Neuron (in vitro differentiated cells): ENCODE data around the gene DAW1.

Experiments used
- H2AFZ ChIP-seq: one replicate; pipeline ENCODE4 v1.6.1; 2013; ENCODE audit warnings: low read depth, mild to moderate bottlenecking, inconsistent platforms, low read length, moderate library complexity
- H3K27me3 ChIP-seq: one replicate; pipeline ENCODE4 v1.6.1; 2013; ENCODE audit warnings: low read length; ENCODE audit not compliant: insufficient read depth
- H3K36me3 ChIP-seq: one replicate; pipeline ENCODE4 v1.6.1; 2013; ENCODE audit warnings: low read length; ENCODE audit not compliant: insufficient read depth
- H3K4me1 ChIP-seq: one replicate; pipeline ENCODE4 v1.6.1; 2013; ENCODE audit warnings: low read length; ENCODE audit not compliant: insufficient read depth
- H3K4me3 ChIP-seq: 2 replicates; pipeline ENCODE4 v1.5.1; 2013; ENCODE audit warnings: mild to moderate bottlenecking, low read length, moderate library complexity
- H3K9me3 ChIP-seq: one replicate; pipeline ENCODE4 v1.6.1; 2013; ENCODE audit warnings: low read length

The DAW1 gene

DNA sequence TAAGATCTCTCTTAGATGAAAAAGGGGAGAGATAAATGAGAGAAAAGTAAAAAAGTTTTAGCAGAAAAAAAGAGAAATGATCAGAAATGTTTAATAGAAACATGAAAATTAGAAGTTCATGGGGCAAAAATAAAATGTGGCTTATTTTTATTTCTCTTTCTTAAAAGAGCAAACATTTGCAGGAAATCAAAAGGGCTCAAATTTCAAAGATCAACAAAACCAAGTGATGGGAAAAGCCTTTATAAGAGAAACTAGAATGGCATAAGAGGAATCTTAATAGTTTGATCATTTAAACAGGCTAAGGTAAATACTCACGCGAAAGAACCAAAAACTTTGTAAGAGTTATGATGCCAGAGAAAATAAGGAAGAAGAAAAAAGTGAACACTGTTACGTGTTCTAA lies 23.3 kb upstream of the DAW1 start:
- Histone ChIP-seq H3K9me3 (no peaks in the 10 kb centered on the region), H3K36me3 (no peaks in the 10 kb centered on the region), H3K4me1 (no peaks in the 10 kb centered on the region), H3K27me3 (no peaks in the 10 kb centered on the region), H3K4me3 (no peak overlapping the region), H2AFZ (no peak overlapping the region)

DNA sequence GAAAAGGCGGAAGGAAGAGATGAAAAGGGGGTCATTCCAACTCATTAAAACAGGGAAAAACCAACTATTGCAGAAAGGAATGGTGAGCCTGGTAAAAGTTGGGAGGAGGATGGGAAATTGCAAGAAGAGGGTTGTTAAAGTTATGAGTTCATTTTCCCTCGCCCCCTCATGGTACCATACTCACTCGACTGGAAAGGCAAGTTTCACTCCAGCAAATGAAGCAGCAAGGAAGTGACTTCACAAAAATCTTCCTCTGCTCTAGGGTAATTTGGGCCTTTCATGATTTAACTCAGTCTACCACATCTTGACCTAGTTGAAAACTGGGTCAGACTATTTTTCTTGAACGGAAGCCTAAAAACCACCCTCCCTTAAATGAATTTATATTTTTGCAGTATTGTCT lies 22.8 kb upstream of the DAW1 start:
- H2AFZ ChIP-seq = no peak overlapping the region
- no peaks in the 10 kb centered on the region for H3K27me3 ChIP-seq
- no peaks in the 10 kb centered on the region for H3K9me3 ChIP-seq
- H3K4me1 ChIP-seq = no peaks in the 10 kb centered on the region
- no peak overlapping the region for H3K4me3 ChIP-seq
- H3K36me3 ChIP-seq = no peaks in the 10 kb centered on the region

DNA sequence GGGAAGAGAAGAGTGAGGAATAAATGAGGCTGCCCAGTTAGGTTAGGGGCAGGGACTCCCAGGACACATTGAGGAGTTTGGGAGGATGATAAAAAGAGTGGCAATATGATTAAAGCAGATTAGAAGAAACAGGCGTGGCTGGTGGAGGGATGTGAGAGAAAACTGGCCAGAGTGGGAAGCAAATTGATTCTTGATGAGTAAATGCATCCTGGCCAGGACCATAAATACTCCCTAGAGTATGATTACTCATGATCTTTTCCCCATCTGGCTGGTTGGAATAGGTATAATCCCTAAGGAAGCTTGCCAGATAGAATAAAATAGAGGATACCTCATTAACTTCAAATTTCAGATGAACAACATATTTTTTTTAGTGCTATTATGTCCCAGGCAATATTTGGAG lies 21.5 kb upstream of the DAW1 start:
- Histone ChIP-seq H3K27me3 (no peaks in the 10 kb centered on the region), H2AFZ (no peak overlapping the region), H3K36me3 (no peaks in the 10 kb centered on the region), H3K9me3 (no peaks in the 10 kb centered on the region), H3K4me3 (no peak overlapping the region), H3K4me1 (no peaks in the 10 kb centered on the region)

DNA sequence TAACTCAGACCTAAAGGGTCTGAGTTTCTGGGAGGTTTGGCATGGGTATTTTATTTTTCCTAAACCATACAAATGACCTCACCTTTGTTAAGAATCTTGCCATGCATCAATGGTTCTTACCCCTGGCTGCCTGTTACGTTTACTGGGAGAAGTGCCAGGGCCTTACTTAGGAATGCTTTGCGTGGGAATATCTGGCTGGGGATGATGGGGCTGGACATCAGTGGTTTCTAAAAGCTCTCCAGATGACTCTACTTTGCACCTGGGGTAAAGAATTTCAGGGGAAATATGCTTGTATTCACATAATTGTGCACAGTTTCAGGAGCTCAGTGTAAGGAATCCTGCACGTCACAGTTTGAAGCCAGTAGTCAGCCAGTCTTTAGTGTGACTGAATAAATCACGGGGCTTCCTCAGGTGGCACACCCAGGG lies 18.2 kb upstream of the DAW1 start:
- H2AFZ ChIP-seq = no peak overlapping the region
- H3K27me3 ChIP-seq = no peaks in the 10 kb centered on the region
- H3K4me3 ChIP-seq = no peak overlapping the region
- H3K4me1 ChIP-seq = no peaks in the 10 kb centered on the region
- H3K36me3 ChIP-seq = no peaks in the 10 kb centered on the region
- H3K9me3 ChIP-seq = no peaks in the 10 kb centered on the region

DNA sequence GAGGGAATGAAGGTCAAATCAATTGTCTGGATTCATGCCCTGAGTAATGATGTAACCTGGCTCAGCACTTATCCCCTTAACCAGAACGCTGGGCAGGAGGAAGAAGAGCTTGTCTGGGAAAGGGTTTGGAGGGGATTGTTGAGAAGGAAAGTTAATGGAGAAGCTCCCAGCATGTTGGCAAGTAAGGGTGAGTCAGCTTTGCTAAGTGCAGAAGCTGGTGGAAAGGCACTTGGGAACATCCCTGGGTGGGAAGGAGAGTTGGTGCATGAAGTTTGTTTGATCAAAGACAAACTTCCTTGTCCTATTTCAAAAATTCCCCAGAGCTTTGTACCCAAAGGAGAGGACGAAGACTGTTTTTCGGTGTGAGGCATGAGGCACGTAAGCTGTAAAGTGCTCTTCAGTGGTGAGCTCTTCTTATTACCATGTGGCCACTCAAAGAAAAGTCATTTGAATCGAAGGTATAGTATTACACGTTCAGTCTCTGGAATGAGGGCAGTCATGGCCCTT lies 17.6 kb upstream of the DAW1 start:
- Histone ChIP-seq H3K4me3 (no peak overlapping the region), H3K27me3 (no peaks in the 10 kb centered on the region), H3K4me1 (no peaks in the 10 kb centered on the region), H2AFZ (no peak overlapping the region), H3K9me3 (no peaks in the 10 kb centered on the region), H3K36me3 (no peaks in the 10 kb centered on the region)

DNA sequence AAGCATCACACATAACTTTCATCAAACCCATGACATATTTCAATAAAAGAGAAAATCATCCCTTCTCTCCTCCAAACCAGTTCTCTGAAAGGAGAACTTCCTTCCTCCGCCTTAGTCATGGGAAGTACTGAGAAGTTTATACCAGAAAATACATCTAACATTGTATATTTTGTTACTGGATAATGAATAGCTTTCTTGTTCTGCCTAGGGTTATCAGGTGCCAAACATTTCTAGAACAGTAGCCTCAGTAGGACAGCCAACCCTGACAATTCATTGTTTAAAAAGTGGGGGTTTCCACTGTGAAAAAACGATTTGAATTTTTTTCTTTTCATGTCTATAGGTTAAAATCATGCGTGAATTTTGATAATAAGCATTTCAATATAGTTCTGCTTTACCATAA lies 16.0 kb upstream of the DAW1 start:
- Histone ChIP-seq H3K36me3 (no peaks in the 10 kb centered on the region), H3K9me3 (no peaks in the 10 kb centered on the region), H3K4me1 (no peaks in the 10 kb centered on the region), H3K4me3 (no peak overlapping the region), H2AFZ (no peak overlapping the region), H3K27me3 (no peaks in the 10 kb centered on the region)

DNA sequence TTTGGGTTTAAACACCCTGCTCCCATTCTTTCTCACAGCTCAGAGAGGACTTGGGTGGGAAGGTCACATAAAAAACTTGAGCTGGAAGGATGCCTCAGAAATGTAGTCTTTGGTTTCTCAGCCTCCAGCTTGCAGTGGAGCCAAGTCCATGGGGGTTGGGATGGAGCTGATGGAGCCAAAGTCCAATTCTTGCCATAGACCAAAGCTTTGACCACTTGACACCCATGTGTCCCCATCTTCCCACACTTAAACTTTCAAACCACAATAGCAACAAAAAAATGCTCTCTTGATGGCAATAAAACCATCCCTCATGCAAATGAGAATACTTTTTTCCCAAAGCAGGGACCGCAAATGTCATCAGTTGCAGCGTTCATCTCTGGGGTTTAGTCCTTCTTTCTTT lies 14.7 kb upstream of the DAW1 start:
- no peaks in the 10 kb centered on the region for H3K36me3 ChIP-seq
- H3K27me3 ChIP-seq = no peaks in the 10 kb centered on the region
- H2AFZ ChIP-seq = no peak overlapping the region
- H3K9me3 ChIP-seq = no peaks in the 10 kb centered on the region
- no peak overlapping the region for H3K4me3 ChIP-seq
- H3K4me1 ChIP-seq = no peaks in the 10 kb centered on the region

DNA sequence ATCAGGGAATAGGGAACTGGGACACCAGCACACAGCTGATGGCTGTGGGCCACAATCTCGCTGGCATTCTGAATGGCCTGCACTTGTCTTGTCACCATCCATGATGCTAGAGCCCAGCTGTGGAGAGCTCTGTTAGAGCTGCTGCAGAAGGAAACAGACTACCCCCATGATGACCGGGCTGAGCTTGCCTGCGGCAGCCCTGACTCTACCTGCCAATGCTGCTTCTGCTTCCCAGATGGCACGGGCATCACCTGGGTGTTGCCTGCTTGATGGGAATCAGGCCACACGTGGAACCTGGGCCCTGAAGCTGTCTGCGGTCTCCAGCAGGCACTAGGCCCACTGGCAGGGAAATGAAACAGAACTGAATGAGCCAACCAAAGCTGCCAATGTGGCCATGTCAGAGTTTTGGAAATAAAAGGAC lies 11.2 kb upstream of the DAW1 start:
- no peaks in the 10 kb centered on the region for H3K9me3 ChIP-seq
- H2AFZ ChIP-seq = no peak overlapping the region
- no peaks in the 10 kb centered on the region for H3K36me3 ChIP-seq
- H3K4me3 ChIP-seq = no peak overlapping the region
- no peaks in the 10 kb centered on the region for H3K27me3 ChIP-seq
- no peaks in the 10 kb centered on the region for H3K4me1 ChIP-seq

DNA sequence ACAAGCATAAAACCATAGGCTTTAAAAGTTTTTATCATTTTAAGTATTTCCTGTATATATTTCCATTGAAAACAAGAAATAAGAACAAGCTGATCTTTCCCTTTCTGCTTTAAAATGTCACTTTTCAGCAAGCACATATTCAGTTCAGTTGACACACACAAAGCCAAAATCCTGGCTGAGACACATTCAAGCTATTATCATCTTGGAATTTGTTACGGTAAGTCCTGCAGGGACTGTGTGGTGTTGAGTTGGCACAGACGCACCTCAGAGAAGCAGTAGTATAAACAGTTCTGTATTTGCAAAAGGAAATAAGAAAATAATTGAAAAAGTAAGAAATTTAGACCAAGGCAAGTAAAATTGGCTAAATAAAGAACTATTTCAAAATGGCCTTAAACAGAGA lies 10.4 kb upstream of the DAW1 start:
- no peaks in the 10 kb centered on the region for H3K9me3 ChIP-seq
- H3K27me3 ChIP-seq = no peaks in the 10 kb centered on the region
- H3K36me3 ChIP-seq = no peaks in the 10 kb centered on the region
- no peak overlapping the region for H2AFZ ChIP-seq
- H3K4me3 ChIP-seq = no peak overlapping the region
- H3K4me1 ChIP-seq = no peaks in the 10 kb centered on the region

DNA sequence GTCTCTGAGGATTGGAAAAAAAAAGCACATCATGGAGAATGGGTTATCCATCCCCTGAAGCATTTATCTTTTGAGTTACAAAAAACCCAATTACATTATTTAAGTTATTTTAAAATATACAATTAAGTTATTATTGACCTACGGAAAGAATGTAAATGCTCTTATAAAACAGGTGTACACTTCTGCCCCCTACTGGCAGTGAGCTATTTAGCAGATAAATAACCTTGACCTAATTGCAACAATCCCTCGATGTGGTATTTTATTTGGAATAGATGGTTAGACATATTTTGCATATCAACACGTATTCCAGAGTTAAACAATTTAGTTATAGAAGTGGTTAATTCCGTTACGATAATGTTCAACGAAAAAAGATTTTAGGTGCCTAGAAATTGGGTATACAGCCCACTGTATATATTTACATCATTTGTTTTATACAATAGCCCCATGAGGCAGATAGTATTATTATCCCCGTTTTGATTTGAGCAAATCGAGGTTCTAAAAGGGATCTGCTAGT lies 9.1 kb upstream of the DAW1 start:
- Histone ChIP-seq H3K4me1 (no peaks in the 10 kb centered on the region), H3K9me3 (no peaks in the 10 kb centered on the region), H3K36me3 (no peaks in the 10 kb centered on the region), H3K4me3 (no peak overlapping the region), H3K27me3 (no peaks in the 10 kb centered on the region), H2AFZ (no peak overlapping the region)

DNA sequence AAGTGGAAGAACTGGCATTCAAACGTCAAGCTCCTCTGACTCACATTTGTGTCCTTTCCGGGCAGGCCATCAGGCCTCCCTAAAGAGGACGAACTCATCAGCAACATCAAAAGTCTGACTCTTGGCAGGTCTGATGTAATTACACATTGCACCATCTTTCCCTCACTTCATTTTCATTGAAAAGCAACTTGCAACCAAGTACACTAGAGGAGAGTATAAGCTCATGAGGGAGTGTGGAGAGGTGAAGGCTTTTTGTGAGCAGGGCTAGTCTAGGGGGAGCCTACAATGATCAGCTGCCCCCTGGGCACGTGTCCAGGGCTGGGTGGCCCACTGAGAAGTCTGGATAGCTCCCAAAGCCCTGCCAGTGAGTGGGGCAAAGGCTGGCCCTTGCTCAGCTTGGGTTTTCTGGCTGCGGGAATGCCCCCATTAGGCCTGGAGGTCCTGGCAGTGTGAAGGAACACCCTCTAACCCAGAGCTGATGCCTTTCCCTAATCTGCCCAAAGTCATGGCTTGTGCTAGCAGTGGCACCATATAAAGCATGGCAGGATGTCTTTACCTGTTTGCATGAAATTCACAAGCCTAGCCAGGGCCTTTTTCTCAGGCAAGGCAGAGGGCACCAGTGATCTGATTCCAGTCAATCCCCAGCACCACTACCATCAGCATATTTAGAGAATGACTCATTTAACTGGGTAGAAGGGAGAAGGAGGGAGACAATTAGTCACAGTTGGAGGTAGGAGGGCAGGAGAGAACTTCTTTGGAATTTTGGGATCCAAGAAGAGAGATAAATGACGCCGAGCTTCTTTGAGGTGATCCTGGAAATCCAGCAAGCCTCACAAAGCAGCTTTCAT lies 8.5 kb upstream of the DAW1 start:
- Histone ChIP-seq H3K4me3 (no peak overlapping the region), H3K4me1 (no peaks in the 10 kb centered on the region), H3K9me3 (no peaks in the 10 kb centered on the region), H3K27me3 (no peaks in the 10 kb centered on the region), H3K36me3 (no peaks in the 10 kb centered on the region), H2AFZ (no peak overlapping the region)

DNA sequence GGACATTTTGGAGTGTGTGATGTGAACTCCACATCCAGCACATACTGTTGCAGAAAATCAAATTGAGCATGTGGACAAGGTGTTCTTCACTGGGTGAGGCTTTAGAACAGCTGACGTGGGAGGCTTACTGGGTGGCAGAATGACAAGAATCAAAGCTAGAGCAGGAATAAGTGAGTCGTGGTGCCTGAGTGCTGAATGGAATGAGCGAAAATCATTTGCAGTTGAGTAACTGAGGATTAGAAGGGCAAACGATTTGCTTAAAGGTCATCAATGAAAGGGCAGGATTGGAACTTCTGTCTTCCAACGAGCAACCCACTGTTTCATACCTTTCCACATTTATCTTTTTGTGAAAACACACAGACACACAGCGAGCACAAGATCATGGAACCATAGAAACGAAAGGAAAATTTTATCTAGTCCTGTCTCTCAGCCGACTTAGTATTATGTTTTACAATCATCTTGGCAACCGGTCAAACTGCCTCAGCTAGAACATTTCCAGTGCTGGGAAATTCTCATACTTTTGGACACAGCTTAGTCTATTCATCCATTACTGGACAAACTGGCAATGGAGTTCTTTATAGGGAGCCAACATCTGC lies 7.2 kb upstream of the DAW1 start:
- Histone ChIP-seq H3K9me3 (no peaks in the 10 kb centered on the region), H2AFZ (no peak overlapping the region), H3K36me3 (no peaks in the 10 kb centered on the region), H3K4me3 (no peak overlapping the region), H3K27me3 (no peaks in the 10 kb centered on the region), H3K4me1 (no peaks in the 10 kb centered on the region)

DNA sequence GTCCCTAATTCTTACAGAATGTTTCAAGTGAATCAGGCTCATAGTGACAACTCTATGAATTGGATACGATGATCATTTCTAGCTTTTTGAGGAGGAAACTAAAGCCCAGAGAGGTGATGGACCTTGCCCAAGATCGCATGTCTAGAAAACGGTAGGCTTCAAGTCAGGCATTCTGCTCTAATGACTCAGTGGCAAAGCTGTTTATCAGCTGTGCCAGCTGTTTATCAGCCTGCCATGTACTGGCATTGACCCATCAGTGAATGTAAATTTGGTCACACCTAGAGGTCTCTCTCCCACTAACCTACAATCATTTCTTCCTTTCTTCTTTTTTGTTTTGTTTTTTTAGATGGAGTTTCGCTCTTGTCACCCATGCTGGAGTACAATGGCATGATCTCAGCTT lies 6.1 kb upstream of the DAW1 start:
- H3K9me3 ChIP-seq = no peaks in the 10 kb centered on the region
- H3K4me1 ChIP-seq = no peaks in the 10 kb centered on the region
- H3K4me3 ChIP-seq = no peak overlapping the region
- H2AFZ ChIP-seq = no peak overlapping the region
- no peaks in the 10 kb centered on the region for H3K27me3 ChIP-seq
- H3K36me3 ChIP-seq = no peaks in the 10 kb centered on the region
